SK-N-SH (cell line): ENCODE measurements around the gene AOAH. TPM values are rescaled to one million over a fixed set of nuclear protein-coding genes. Genes with fewer than 3 reads are reported as not detected.

Source experiments
- CTCF ChIA-PET: fragments of 300-600, 350-600 bp; formaldehyde crosslinking; extraction: SDS; loops from one replicate; lab custom pipeline; 2021; lab: Yijun Ruan, JAX
- POLR2A ChIA-PET: fragments of 350-600 bp; sonication (Branson Sonifier 250); formaldehyde crosslinking; extraction: SDS; loops from one replicate; lab custom pipeline; 2020; ENCODE audit warnings: antibody characterized with exemption, inconsistent platforms; lab: Yijun Ruan, JAX
- DNase-seq: peaks from one replicate; pipeline ENCODE4 v3.0.0; 2012
- H2AFZ ChIP-seq: fragments of 200-600 bp; sonication (generic); 2 replicates; pipeline ENCODE4 v1.8.1; 2016; ENCODE audit warnings: antibody characterized with exemption, mild to moderate bottlenecking, low read depth
- H3F3A ChIP-seq: fragments of 200-600 bp; sonication (generic); replicated peaks from 2 replicates; pipeline ENCODE3; 2016; ENCODE audit warnings: antibody characterized with exemption, mild to moderate bottlenecking; ENCODE audit not compliant: insufficient read depth
- H3K27ac ChIP-seq, 2 experiments: fragments of 200-500 bp in 1 of 2; fragments of 200-600 bp in 1 of 2; sonication (Bioruptor generic) in 1 of 2; sonication (generic), shearing (Covaris generic) in 1 of 2; 2 replicates each; pipeline versions ENCODE4 v1.5.1 to v1.6.1; 2014 to 2016; ENCODE audit warnings: low read depth in 2 of 2, inconsistent platforms in 1 of 2, low read length in 1 of 2, mild to moderate bottlenecking in 1 of 2, mixed read lengths in 1 of 2
- H3K27me3 ChIP-seq: fragments of 200-600 bp; sonication (generic), shearing (Covaris generic); 2 replicates; pipeline ENCODE4 v1.6.1; 2016; ENCODE audit warnings: mixed run types; ENCODE audit not compliant: insufficient read depth
- H3K36me3 ChIP-seq, 2 experiments: fragments of 200-500 bp in 1 of 2; fragments of 200-600 bp in 1 of 2; sonication (Bioruptor generic) in 1 of 2; sonication (generic) in 1 of 2; replicated peaks in 1 of 2; 2 replicates each; pipeline versions ENCODE3 to v1.5.1; 2014 to 2016; ENCODE audit warnings: low read length in 1 of 2, mild to moderate bottlenecking in 1 of 2; ENCODE audit not compliant: insufficient read depth in 2 of 2, control insufficient read depth in 1 of 2
- H3K4me1 ChIP-seq, 2 experiments: fragments of 200-500 bp in 1 of 2; fragments of 200-600 bp in 1 of 2; sonication (Bioruptor generic) in 1 of 2; sonication (generic), shearing (Covaris generic) in 1 of 2; 2 replicates each; pipeline versions ENCODE4 v1.5.1 to v1.6.1; 2014 to 2016; ENCODE audit warnings: low read depth in 1 of 2, low read length in 1 of 2, mixed run types in 1 of 2; ENCODE audit not compliant: insufficient read depth in 2 of 2, control insufficient read depth in 1 of 2
- H3K4me2 ChIP-seq: fragments of 200-600 bp; sonication (generic), shearing (Covaris generic); 2 replicates; pipeline ENCODE4 v1.6.1; 2017; ENCODE audit warnings: mixed run types
- H3K4me3 ChIP-seq, 2 experiments: fragments of 200-500 bp in 1 of 2; fragments of 200-600 bp in 1 of 2; sonication (Bioruptor generic) in 1 of 2; sonication (generic), shearing (Covaris generic) in 1 of 2; 2 replicates each; pipeline versions ENCODE4 v1.5.1 to v1.8.1; 2014 to 2016; ENCODE audit warnings: low read depth in 2 of 2, inconsistent platforms in 1 of 2, low read length in 1 of 2, mild to moderate bottlenecking in 1 of 2, mixed read lengths in 1 of 2, moderate library complexity in 1 of 2
- H3K79me2 ChIP-seq: fragments of 200-600 bp; sonication (generic); 2 replicates; pipeline ENCODE4 v1.8.1; 2017; ENCODE audit warnings: mild to moderate bottlenecking; ENCODE audit not compliant: insufficient read depth
- H3K9ac ChIP-seq: fragments of 200-600 bp; sonication (generic); 2 replicates; pipeline ENCODE4 v1.6.1; 2017; ENCODE audit warnings: mixed run types
- H3K9me2 ChIP-seq: fragments of 200-600 bp; sonication (generic); 2 replicates; pipeline ENCODE4 v1.6.1; 2017; ENCODE audit warnings: mixed run types
- H3K9me3 ChIP-seq: fragments of 200-600 bp; sonication (generic); 2 replicates; pipeline ENCODE4 v1.6.1; 2017; ENCODE audit warnings: mixed run types, mild to moderate bottlenecking, moderate library complexity
- H4K20me1 ChIP-seq: fragments of 200-600 bp; sonication (generic); 2 replicates; pipeline ENCODE4 v1.6.1; 2017; ENCODE audit warnings: mild to moderate bottlenecking, mixed run types; ENCODE audit not compliant: insufficient read depth
- CHD2 ChIP-seq: fragments of 150-350 bp; IDR thresholded peaks from 2 replicates; pipeline ENCODE4 v1.6.1; 2018; ENCODE audit warnings: low read length; ENCODE audit not compliant: partially characterized antibody
- CTCF ChIP-seq: fragments of 200-600 bp; sonication (generic); IDR thresholded peaks from 2 replicates; pipeline ENCODE4 v1.6.1; 2017; ENCODE audit warnings: antibody characterized with exemption, mild to moderate bottlenecking, moderate library complexity
- EP300 ChIP-seq, 2 experiments: IDR thresholded peaks; 2 replicates each; pipeline versions ENCODE4 v1.4.0 to v1.6.1; 2012; ENCODE audit warnings: borderline replicate concordance in 1 of 2, low read depth in 1 of 2, low read length in 1 of 2
- FOXM1 ChIP-seq: IDR thresholded peaks from 2 replicates; pipeline ENCODE4 v1.4.0; 2012; ENCODE audit warnings: low read depth, mild to moderate bottlenecking
- GABPA ChIP-seq: IDR thresholded peaks from 2 replicates; pipeline ENCODE4 v1.4.0; 2012; ENCODE audit warnings: low read depth, mild to moderate bottlenecking
- GATA2 ChIP-seq: sonication (generic); formaldehyde crosslinking; IDR thresholded peaks from 2 replicates; pipeline ENCODE4 v1.5.0; 2020; ENCODE audit warnings: mild to moderate bottlenecking, missing genetic modification reagents
- IRF3 ChIP-seq: fragments of 150-350 bp; IDR thresholded peaks from 2 replicates; pipeline ENCODE4 v1.6.1; 2016; ENCODE audit warnings: mild to moderate bottlenecking, low read depth, low read length
- JUND ChIP-seq: IDR thresholded peaks from 2 replicates; pipeline ENCODE4 v1.4.0; 2012
- MEF2A ChIP-seq: IDR thresholded peaks from 2 replicates; pipeline ENCODE4 v1.4.0; 2012; ENCODE audit warnings: low read depth, borderline replicate concordance
- NFIC ChIP-seq: IDR thresholded peaks from 2 replicates; pipeline ENCODE4 v1.4.0; 2012; ENCODE audit warnings: borderline replicate concordance
- RAD21 ChIP-seq: IDR thresholded peaks from 2 replicates; pipeline ENCODE4 v1.6.1; 2012; ENCODE audit warnings: mild to moderate bottlenecking, low read length
- REST ChIP-seq: IDR thresholded peaks from 2 replicates; pipeline ENCODE4 v1.6.1; 2012; ENCODE audit warnings: mild to moderate bottlenecking, low read depth, low read length, moderate library complexity
- RXRA ChIP-seq: IDR thresholded peaks from 2 replicates; pipeline ENCODE4 v1.4.0; 2012; ENCODE audit warnings: low read depth, mild to moderate bottlenecking, borderline replicate concordance
- SIN3A ChIP-seq: IDR thresholded peaks from 2 replicates; pipeline ENCODE4 v1.6.1; 2012; ENCODE audit warnings: low read depth, mild to moderate bottlenecking, low read length, moderate library complexity, borderline replicate concordance
- SMC3 ChIP-seq: IDR thresholded peaks from 2 replicates; pipeline ENCODE4 v1.6.1; 2012; ENCODE audit warnings: low read depth, low read length, improper control_type of control experiment
- TAF1 ChIP-seq: IDR thresholded peaks from 2 replicates; pipeline ENCODE4 v1.6.1; 2012; ENCODE audit warnings: low read depth, mild to moderate bottlenecking, low read length, moderate library complexity, borderline replicate concordance
- USF1 ChIP-seq: IDR thresholded peaks from 2 replicates; pipeline ENCODE4 v1.4.0; 2012; ENCODE audit warnings: low read depth, borderline replicate concordance
- ZBTB33 ChIP-seq: IDR thresholded peaks from 2 replicates; pipeline ENCODE4 v1.4.0; 2012; ENCODE audit warnings: low read depth, borderline replicate concordance
- WGBS: methylation state at CpG from one replicate; pipeline ENCODE4 v1.1.6; 2017; ENCODE audit warnings: low lambda C conversion rate; 5-methylcytosine and 5-hydroxymethylcytosine counted together
- polyA plus RNA-seq, 3 experiments: library from polyadenylated mRNA; depleted of rRNA; stranded (reverse); fragments of >200 nt; gene quantifications; 2 replicates each; pipeline ENCODE4 v1.2.3, GENCODE V29; 2012

AOAH gene
- polyA plus RNA-seq, 1 of the 3 experiments (the other 2 are of a cell fraction), result not detected

GRCh38 chr7:36546331-36546730, 178.0 kb downstream of the AOAH start:
- Histone ChIP-seq H3K79me2 (no peaks in the 10 kb centered on the region), H3K9me2 (no peaks in the 10 kb centered on the region), H3K4me3 (no peak overlapping the region), H3F3A (no peaks in the 10 kb centered on the region), H3K4me2 (no peak overlapping the region)
- TF ChIP-seq CTCF (no peak), EP300 (IDR thresholded peaks at IDR 0.05; ENCODE audit: borderline replicate concordance in 1 of 2, low read depth in 1 of 2, low read length in 1 of 2) (no peak), IRF3 (no peak), USF1 (no peak), RXRA (no peak), JUND (no peak), CHD2 (no peak), ZBTB33 (no peak), GATA2 (no peak), MEF2A (no peak), REST (no peak), FOXM1 (no peak), SMC3 (no peak), NFIC (no peak), RAD21 (no peak), GABPA (no peak), SIN3A (no peak), TAF1 (no peak)
- TF ChIP-seq, all 33 proteins: peak for 0
- Histone ChIP-seq H3K9ac (no peak overlapping the region), H3K36me3 (no peaks in the 10 kb centered on the region), H3K9me3 (no peaks in the 10 kb centered on the region), H3K4me1 (peaks cover 0 to 13% of the 10 kb centered on the region in 2 experiments; a peak in 1 of 4 replicates), H3K27ac (no peak overlapping the region), H2AFZ (no peak overlapping the region), H3K27me3 (no peaks in the 10 kb centered on the region; the same call in 1 of the 2 replicates), H4K20me1 (no peaks in the 10 kb centered on the region)
- POLR2A ChIA-PET, result no interaction called here
- 22% methylated on average over 1 of the region's 1 CpG for WGBS
- DNase-seq, result no peak
- CTCF ChIA-PET, result interaction anchor here (1.3 kb wide), 1 partner anchor 652 kb away, joined by 4 read pairs; no protein-coding TSS in a partner anchor
